Measurements from ENCODE around the gene MBTPS1. TPM values are rescaled to one million over a fixed set of nuclear protein-coding genes. Genes with fewer than 3 reads are reported as not detected.

The MBTPS1 gene
- total RNA-seq, 1 donor from 2014 or later = 115 TPM

GRCh38 chr16:84036131-84036530, 80.6 kb downstream of the MBTPS1 start:
- no peak for DNase-seq (ENCODE audit: low read depth)

- no peak for DNase-seq (ENCODE audit: low read depth)
Observed at GRCh38 chr16:84034516-84034915, 82.2 kb downstream of the MBTPS1 start.

- no peak for DNase-seq (ENCODE audit: low read depth)
Observed at GRCh38 chr16:84033251-84034195, 83.2 kb downstream of the MBTPS1 start.

- no peak for DNase-seq (ENCODE audit: low read depth)
Observed at GRCh38 chr16:84032458-84033178, 84.1 kb downstream of the MBTPS1 start.

- DNase-seq (ENCODE audit: low read depth) = no peak
Observed at GRCh38 chr16:84031556-84031955, 85.2 kb downstream of the MBTPS1 start.

GRCh38 chr16:84029297-84030047, 87.3 kb downstream of the MBTPS1 start:
- DNase-seq (ENCODE audit: low read depth) = no peak

GRCh38 chr16:84027625-84028024, 89.1 kb downstream of the MBTPS1 start:
- no peak for DNase-seq (ENCODE audit: low read depth)

- no peak for DNase-seq (ENCODE audit: low read depth)
Observed at GRCh38 chr16:84026606-84027005, 90.1 kb downstream of the MBTPS1 start.

- DNase-seq (ENCODE audit: low read depth) = no peak
Observed at GRCh38 chr16:84024854-84025253, 91.9 kb downstream of the MBTPS1 start.

GRCh38 chr16:84022644-84023043, 94.1 kb downstream of the MBTPS1 start:
- DNase-seq (ENCODE audit: low read depth) = no peak

GRCh38 chr16:84021488-84021887, 95.3 kb downstream of the MBTPS1 start:
- no peak for DNase-seq (ENCODE audit: low read depth)

- no peak for DNase-seq (ENCODE audit: low read depth)
Observed at GRCh38 chr16:84020353-84020752, 96.4 kb downstream of the MBTPS1 start.

- DNase-seq (ENCODE audit: low read depth) = no peak
Observed at GRCh38 chr16:84018710-84019109, 98.0 kb downstream of the MBTPS1 start.

GRCh38 chr16:84016477-84016876, 100.3 kb downstream of the MBTPS1 start:
- DNase-seq (ENCODE audit: low read depth) = no peak

- no peak for DNase-seq (ENCODE audit: low read depth)
Observed at GRCh38 chr16:84015399-84015798, 101.3 kb downstream of the MBTPS1 start.

- no peak for DNase-seq (ENCODE audit: low read depth)
Observed at GRCh38 chr16:84014570-84015327, 102.0 kb downstream of the MBTPS1 start.

- peak; percentile 67 for DNase-seq (ENCODE audit: low read depth)
Observed at GRCh38 chr16:84013787-84014569, 102.8 kb downstream of the MBTPS1 start.

GRCh38 chr16:84009282-84009681, 107.5 kb downstream of the MBTPS1 start:
- DNase-seq (ENCODE audit: low read depth) = no peak

GRCh38 chr16:84007965-84008364, 108.8 kb downstream of the MBTPS1 start:
- no peak for DNase-seq (ENCODE audit: low read depth)

GRCh38 chr16:84007520-84007919, 109.2 kb downstream of the MBTPS1 start:
- DNase-seq (ENCODE audit: low read depth) = no peak

GRCh38 chr16:84005391-84005790, 111.4 kb downstream of the MBTPS1 start:
- DNase-seq (ENCODE audit: low read depth) = no peak
